Ovary (tissue), 10 donors: ENCODE data around the gene GPR108. TPM values are rescaled to one million over a fixed set of nuclear protein-coding genes. Genes with fewer than 3 reads are reported as not detected.

Experiments used
- DNase-seq, 5 donors: peaks; one replicate each; pipeline ENCODE4 v3.0.0-alpha.2; 2019 to 2020
- H3K27ac ChIP-seq, 2 donors: fragments of 200-600 bp; one replicate each; pipeline versions ENCODE4 v1.5.1 to v1.8.0; 2019 to 2022
- H3K27me3 ChIP-seq: fragments of 200-600 bp; one replicate; pipeline ENCODE4 v1.8.0; 2022
- H3K36me3 ChIP-seq: fragments of 200-600 bp; sonication (generic); one replicate; pipeline ENCODE4 v1.5.1; 2019
- H3K4me1 ChIP-seq: one replicate; pipeline ENCODE4 v1.8.1; 2013; ENCODE audit warnings: mild to moderate bottlenecking, moderate library complexity; ENCODE audit not compliant: insufficient read depth
- H3K4me3 ChIP-seq: fragments of 200-600 bp; sonication (generic); one replicate; pipeline ENCODE4 v1.5.1; 2017
- H3K9me3 ChIP-seq, 2 donors: fragments of 200-600 bp in 1 of 2; sonication (generic) in 1 of 2; one replicate each; pipeline versions ENCODE4 v1.5.1 to v1.8.1; 2013 to 2019; ENCODE audit warnings: mild to moderate bottlenecking in 1 of 2, moderate library complexity in 1 of 2
- CTCF ChIP-seq, 3 donors: fragments of 450-650 bp in 2 of 3; fragments of 200-600 bp in 1 of 3; IDR thresholded peaks; one replicate each; pipeline versions ENCODE4 v1.5.1 to v1.8.0; 2016 to 2022; ENCODE audit warnings: antibody characterized with exemption in 3 of 3, mild to moderate bottlenecking in 1 of 3
- EP300 ChIP-seq: sonication (generic); formaldehyde crosslinking; IDR thresholded peaks from one replicate; pipeline ENCODE4 v1.6.1; 2017; ENCODE audit warnings: antibody characterized with exemption
- POLR2A ChIP-seq: fragments of 450-650 bp; IDR thresholded peaks from one replicate; pipeline ENCODE4 v1.6.1; 2017; ENCODE audit warnings: antibody characterized with exemption, mild to moderate bottlenecking, moderate library complexity
- WGBS, 3 donors: extraction: QIAGEN DNeasy Blood & Tissue Kit in 1 of 3; methylation state at CpG; one replicate each; pipeline versions ENCODE4 v1.1.5 to v1.1.7; 2013 to 2017; 5-methylcytosine and 5-hydroxymethylcytosine counted together
- intact Hi-C, 4 donors: fragments of 100-400 bp; cut with DNase I; formaldehyde crosslinking; loops; one replicate each; pipeline versions ENCODE4 v1.11.0 to v1.15.1; 2022 to 2023
- long read RNA-seq, 3 donors: library from polyadenylated mRNA in 2 of 3; unstranded in 2 of 3; transcript quantifications; one replicate each; pipeline ENCODE4 v2.0.0 and lab custom pipeline, GENCODE V29; 2021 to 2026
- polyA plus RNA-seq, 2 donors: library from polyadenylated mRNA; stranded (reverse); fragments of 200-250 nt in 1 of 2; fragments of 350-450 nt in 1 of 2; fragmentation: Illumina TruSeq in 1 of 2; extraction: RNeasy Lipid Tissue Mini Kit (QIAGEN cat#74804) in 1 of 2; gene quantifications; one replicate each; pipeline ENCODE4 v1.2.3, GENCODE V29; 2013 to 2014
- total RNA-seq, 7 donors: library from RNA; depleted of rRNA in 2 of 7; stranded (reverse); fragments of >200 nt in 2 of 7; fragmentation: NEBNext Ultra II Directional in 3 of 7; extraction: Animal tissue kit (Norgen Biotek cat#: 25700) in 3 of 7; gene quantifications; one replicate each; pipeline versions ENCODE4 v1.1.0 to v1.2.4, GENCODE V29; 2016 to 2023
- donor health status: DM: no; HTN: no; CAD: no; lungs with moderate emphysema.
- donor health status: DM: no; HTN: no; CAD: no.
- donor health status: Bipolar disorder and iron deficiency.
- donor health status: DM: yes; HTN: yes; CAD: no.
- donor health status: DM: no; HTN: no; CAD: no.
- donor health status: DM: yes; HTN: yes; CAD: no.

GPR108 gene
- total RNA-seq, result 10 to 100 TPM; 57.6 to 76.6 (median 61.0) TPM
- polyA plus RNA-seq, result 10 to 100 TPM; 34.0 to 69.9 TPM
- long read RNA-seq, donor 1, transcript GPR108-202 (18 exons, 2,009 nt), result major isoform, 189 of 474 reads
- long read RNA-seq, donor 1, transcript GPR108-201 (18 exons, 2,057 nt), result minor isoform, 145 of 474 reads
- long read RNA-seq, donor 1, partial matches to known transcripts, result 43 of 474 reads
- long read RNA-seq, donor 1, other reads (novel, unspliced or antisense), result 96 of 474 reads
- long read RNA-seq, donor 2, partial matches to known transcripts, result 0 of 5 reads
- long read RNA-seq, donor 2, other reads (novel, unspliced or antisense), result 0 of 5 reads
- long read RNA-seq, donor 3, transcript GPR108-201 (18 exons, 2,057 nt), result major isoform, 43 of 111 reads
- long read RNA-seq, donor 3, transcript GPR108-202 (18 exons, 2,009 nt), result minor isoform, 26 of 111 reads
- long read RNA-seq, donor 3, partial matches to known transcripts, result 11 of 111 reads
- long read RNA-seq, donor 3, other reads (novel, unspliced or antisense), result 31 of 111 reads

DNA sequence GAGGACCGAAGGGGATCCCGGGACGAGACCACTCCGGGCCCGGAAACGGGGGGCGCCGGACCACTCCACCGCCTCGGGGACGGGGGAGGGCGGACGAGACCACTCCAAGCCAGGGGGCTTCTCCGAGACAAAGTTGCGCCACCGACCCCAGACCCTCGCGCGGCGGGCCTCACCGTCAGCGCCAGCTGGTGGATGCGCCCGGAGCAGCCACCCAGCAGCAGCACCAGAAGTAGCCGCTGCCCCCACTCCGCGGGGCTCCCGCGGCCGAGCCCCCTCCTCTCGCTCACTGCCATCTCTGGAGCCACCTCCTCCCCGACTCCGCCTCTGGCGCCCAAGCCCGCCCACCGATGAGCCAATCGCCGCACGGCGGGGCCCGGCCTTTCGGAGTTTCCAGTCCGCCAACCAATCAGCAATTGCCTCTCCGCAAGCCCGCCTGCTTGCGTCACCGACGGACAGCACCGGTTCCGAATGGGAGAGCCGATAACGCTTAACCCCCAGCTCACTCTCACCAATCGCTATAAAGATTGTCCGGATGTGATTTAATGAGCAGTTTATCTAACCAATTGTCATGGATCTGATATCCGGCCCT is at the start of gene GPR108:
GPR108 (minus strand) TSS at position 297 of the 589 bp plus-strand sequence; CDS start at position 293, 4 bp downstream.
- Histone ChIP-seq H3K4me3 (peak within 1 kb of the TSS; percentile 92), H3K27me3 (no peaks in the 10 kb centered on the region), H3K4me1 (peaks cover 18% of the 10 kb centered on the region), H3K27ac (peak within 1 kb of the TSS; percentile 98 to 99), H3K9me3 (no peaks in the 10 kb centered on the region), H3K36me3 (no peaks in the 10 kb centered on the region)
- peak; percentile 99 to 100 (median 100) for DNase-seq
- 0% methylated on average over 31 to 55 of the region's 55 CpGs for WGBS, 3 donors
- intact Hi-C loops, result no loop called here
- no peak for TF ChIP-seq EP300
- TF ChIP-seq CTCF (IDR thresholded peaks at IDR 0.05), result peak in 1 of 3 donors; percentile 13
- peak; percentile 57 for TF ChIP-seq POLR2A

- Histone ChIP-seq H3K27ac (no peak overlapping the region), H3K4me1 (no peaks in the 10 kb centered on the region), H3K4me3 (no peak overlapping the region), H3K9me3 (no peaks in the 10 kb centered on the region), H3K27me3 (no peaks in the 10 kb centered on the region), H3K36me3 (no peaks in the 10 kb centered on the region)
- intact Hi-C loops, result no loop called here
- WGBS, 3 donors, result 52 to 63% (median 60%) methylated on average over 4 of the region's 4 CpGs
- TF ChIP-seq EP300, result no peak
- no peak for TF ChIP-seq POLR2A
- no peak for TF ChIP-seq CTCF (IDR thresholded peaks at IDR 0.05)
- DNase-seq, result no peak
Measured at GRCh38 chr19:6779206-6779605, 41.8 kb upstream of the GPR108 start.

- no peak for DNase-seq
- intact Hi-C loops, result no loop called here
- Histone ChIP-seq H3K9me3 (no peaks in the 10 kb centered on the region), H3K27me3 (no peaks in the 10 kb centered on the region), H3K36me3 (no peaks in the 10 kb centered on the region), H3K4me1 (no peaks in the 10 kb centered on the region), H3K4me3 (no peak overlapping the region), H3K27ac (no peak overlapping the region)
- 66 to 77% (median 71%) methylated on average over 4 of the region's 4 CpGs for WGBS, 3 donors
- TF ChIP-seq CTCF (IDR thresholded peaks at IDR 0.05) (no peak), POLR2A (no peak), EP300 (no peak)
Measured at GRCh38 chr19:6778386-6778785, 41.0 kb upstream of the GPR108 start.

DNA sequence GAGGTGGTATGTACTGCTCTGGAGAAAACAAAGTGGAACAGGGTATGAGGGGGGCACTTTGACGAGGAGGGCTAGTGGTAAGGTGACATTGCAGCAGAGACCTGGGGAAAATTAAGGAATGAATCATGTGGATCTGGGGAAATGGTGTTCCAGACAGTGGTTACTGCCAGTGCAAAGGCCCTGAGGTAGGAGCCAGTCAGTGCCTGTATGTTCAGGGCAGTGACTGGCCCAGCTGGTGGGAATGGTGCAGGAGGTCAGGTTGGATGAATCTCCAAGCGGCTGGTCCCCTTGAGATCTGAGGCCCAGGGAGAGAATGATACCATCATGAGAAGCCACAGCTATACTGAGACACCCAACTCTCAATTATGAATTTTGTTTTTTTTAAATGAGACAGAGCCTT is 40.1 kb upstream of the GPR108 start:
- Histone ChIP-seq H3K9me3 (no peaks in the 10 kb centered on the region), H3K36me3 (no peaks in the 10 kb centered on the region), H3K27ac (no peak overlapping the region), H3K4me1 (no peaks in the 10 kb centered on the region), H3K27me3 (no peaks in the 10 kb centered on the region), H3K4me3 (no peak overlapping the region)
- no peak for DNase-seq
- TF ChIP-seq CTCF (IDR thresholded peaks at IDR 0.05), result no peak
- no peak for TF ChIP-seq EP300
- no peak for TF ChIP-seq POLR2A
- intact Hi-C loops, result no loop called here
- 70 to 85% (median 83%) methylated on average over 2 of the region's 2 CpGs for WGBS, 3 donors
